GM21529 (cell line): Measurements from ENCODE around the gene ORM1.

Experiments used
- ATAC-seq: cut with Tn5 transposase; IDR thresholded peaks from one replicate; pipeline ENCODE4 v1.9.1; 2021; ENCODE audit not compliant: unreplicated experiment

Gene ORM1

GRCh38 chr9:114362394-114362793, 39.5 kb downstream of the ORM1 start:
- ATAC-seq: no peak

- no peak for ATAC-seq
These were observed 40.5 kb downstream of the ORM1 start for GRCh38 chr9:114363424-114363823.

GRCh38 chr9:114364134-114365041, 41.5 kb downstream of the ORM1 start:
- no peak for ATAC-seq

GRCh38 chr9:114365194-114365593, 42.3 kb downstream of the ORM1 start:
- ATAC-seq: no peak

GRCh38 chr9:114366334-114367128, 43.6 kb downstream of the ORM1 start:
- peak; percentile 54 for ATAC-seq

- ATAC-seq: no peak
These were observed 44.5 kb downstream of the ORM1 start for GRCh38 chr9:114367366-114367765.

- no peak for ATAC-seq
These were observed 45.1 kb downstream of the ORM1 start for GRCh38 chr9:114367772-114368569.

GRCh38 chr9:114369216-114370130, 46.6 kb downstream of the ORM1 start:
- ATAC-seq: no peak

- no peak for ATAC-seq
These were observed 47.5 kb downstream of the ORM1 start for GRCh38 chr9:114370251-114370967.

- ATAC-seq: no peak
These were observed 48.0 kb downstream of the ORM1 start for GRCh38 chr9:114370968-114371320.

- no peak for ATAC-seq
These were observed 48.5 kb downstream of the ORM1 start for GRCh38 chr9:114371343-114371944.

- peak; percentile 23 for ATAC-seq
These were observed 49.3 kb downstream of the ORM1 start for GRCh38 chr9:114371973-114372917.

- ATAC-seq: peak; percentile 94
These were observed 50.1 kb downstream of the ORM1 start for GRCh38 chr9:114372921-114373448.

- ATAC-seq: no peak
These were observed 51.2 kb downstream of the ORM1 start for GRCh38 chr9:114373960-114374730.

- no peak for ATAC-seq
These were observed 52.0 kb downstream of the ORM1 start for GRCh38 chr9:114374936-114375335.

- ATAC-seq: no peak
These were observed 52.7 kb downstream of the ORM1 start for GRCh38 chr9:114375386-114376175.
